Astrocyte of the hippocampus (primary cell): Measurements from ENCODE around the gene ASL.
"Not testable (repeated sequence)": the region's sequence is repeated elsewhere in the genome, so short reads cannot be mapped to it uniquely, and the experiment has no call there.

Experiments
- DNase-seq: peaks from one replicate; pipeline ENCODE4 v3.0.0; 2011; ENCODE audit warnings: low read depth, low spot score

The ASL gene

DNA sequence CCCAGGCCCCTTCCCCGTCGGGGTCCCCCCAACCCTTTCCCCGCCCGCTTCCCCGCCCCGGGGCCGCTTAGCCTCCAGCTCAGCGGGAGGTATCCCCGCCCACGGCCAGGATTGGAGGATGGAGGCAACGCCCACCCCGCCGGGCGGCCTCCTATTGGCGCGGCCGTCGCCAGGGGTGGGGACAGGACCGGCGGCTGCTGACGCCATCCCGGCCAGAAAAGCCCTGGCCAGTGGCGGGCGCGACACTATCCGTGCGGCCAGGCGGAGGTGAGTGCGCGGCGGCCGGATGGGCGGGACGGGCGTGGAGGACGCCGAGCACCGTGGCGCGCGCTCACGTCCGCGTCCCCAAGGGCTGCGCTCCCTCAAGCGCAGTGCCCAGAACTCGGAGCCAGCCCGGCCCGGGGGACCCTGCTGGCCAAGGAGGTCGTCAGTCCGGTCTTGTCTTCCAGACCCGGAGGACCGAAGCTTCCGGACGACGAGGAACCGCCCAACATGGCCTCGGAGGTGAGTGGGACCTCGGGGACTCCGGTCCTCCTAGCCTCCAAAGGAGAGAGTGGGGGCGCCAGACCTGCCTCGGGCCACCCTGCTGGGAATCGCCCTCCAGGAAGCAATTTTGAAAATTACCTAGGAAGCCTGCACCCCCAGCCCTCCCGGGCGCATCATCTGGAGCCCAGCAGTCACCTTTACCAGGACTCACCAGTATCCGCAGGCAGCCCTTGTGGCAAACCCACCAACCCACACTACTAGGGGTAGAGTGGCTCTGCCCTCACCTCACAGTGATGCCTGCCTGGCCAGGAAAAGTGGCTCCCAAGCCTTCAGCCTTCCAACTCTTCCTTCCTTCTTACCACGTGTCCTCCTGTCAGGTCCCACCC, at the start of gene ASL:
ASL (plus strand) TSS at position 230 of the 872 bp plus-strand sequence; CDS start at position 493, 263 bp downstream.
- peak; percentile 97 for DNase-seq

DNA sequence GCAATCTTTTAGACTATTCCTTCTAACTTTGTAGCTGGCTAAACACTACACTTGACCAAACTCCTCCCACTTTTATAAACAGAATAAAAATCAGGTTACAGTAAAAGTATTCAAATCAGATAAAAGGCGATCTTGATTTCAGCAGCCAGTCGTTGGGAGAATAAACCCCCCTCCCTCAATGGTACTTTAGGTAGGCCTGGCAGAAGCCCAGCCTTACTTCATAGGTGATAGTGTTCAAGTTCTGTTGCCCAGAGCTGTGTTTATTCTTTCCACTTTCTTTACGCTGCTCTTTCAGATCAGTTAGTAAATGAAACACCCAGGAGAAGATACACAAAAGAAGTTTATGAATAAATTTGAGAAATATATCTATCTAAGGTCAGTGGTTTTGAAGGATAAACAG, 47.3 kb upstream of the ASL start:
- DNase-seq: not testable (repeated sequence)

DNA sequence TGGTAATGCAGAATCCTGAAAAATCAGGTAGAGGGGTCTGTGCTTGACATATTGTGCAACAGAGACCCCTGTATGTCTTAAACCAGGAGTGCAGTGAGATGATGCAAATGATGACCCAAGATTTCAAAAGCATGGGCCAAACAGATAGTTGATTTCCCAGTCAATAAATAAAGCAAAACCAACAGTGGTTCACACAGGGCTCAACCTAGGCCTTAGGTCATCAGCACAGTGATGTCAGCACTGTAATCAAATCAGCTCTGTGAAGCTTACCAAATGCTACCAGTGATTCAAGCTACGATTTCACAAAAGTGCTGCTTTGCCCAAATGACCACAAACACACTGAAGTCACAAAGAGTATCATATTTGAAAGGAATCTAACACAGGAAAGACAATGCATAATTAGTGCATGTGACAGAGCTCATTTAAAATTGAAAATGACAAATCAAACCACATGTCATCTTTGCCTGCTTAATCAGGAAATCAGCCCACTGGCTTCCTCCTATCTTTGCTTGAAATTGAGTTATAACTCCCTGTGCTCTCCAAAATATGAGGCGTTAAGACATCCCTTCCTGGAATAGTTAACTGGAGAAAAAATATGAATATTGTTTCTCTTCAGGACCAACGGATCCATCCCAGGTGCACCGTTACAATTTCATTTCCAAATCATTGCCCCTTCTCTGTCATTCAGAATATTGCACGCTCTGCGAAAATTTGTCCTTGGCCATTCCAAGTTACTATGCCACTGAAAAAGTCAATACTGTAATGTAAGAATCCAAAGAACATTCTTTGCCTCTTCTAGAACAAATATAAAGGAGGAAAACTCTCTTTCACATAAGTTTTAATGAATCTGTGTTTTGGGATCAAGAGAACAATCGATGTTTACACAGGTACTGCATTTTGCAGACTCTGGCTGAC, 41.9 kb upstream of the ASL start:
- DNase-seq: no peak

DNA sequence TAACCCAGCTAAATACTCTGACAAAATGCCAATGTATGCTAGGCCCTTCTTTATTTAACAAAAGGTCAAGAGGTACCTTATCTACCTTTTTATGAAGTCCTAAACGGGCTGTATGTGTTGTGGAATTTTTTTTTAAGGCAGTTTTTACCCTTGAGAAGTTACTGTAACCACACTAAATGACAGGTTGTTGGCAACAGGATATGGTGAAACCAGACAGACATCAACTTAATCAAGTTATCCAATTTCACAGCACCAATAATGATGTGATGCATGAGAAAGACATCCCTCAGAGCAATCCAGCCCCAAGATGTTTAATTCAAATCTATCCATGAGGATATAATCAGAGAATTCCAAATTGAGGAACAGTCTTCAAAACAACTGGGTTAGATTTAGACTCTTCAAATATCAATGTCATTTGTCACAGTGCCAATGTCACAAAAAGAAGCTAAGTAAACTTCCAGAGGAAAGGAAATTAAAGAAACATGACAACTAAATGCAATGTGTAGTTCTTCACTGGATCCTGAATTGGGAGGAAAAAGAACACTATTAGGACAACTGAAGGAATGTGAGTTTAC, 41.1 kb upstream of the ASL start:
- DNase-seq: not testable (repeated sequence)

DNA sequence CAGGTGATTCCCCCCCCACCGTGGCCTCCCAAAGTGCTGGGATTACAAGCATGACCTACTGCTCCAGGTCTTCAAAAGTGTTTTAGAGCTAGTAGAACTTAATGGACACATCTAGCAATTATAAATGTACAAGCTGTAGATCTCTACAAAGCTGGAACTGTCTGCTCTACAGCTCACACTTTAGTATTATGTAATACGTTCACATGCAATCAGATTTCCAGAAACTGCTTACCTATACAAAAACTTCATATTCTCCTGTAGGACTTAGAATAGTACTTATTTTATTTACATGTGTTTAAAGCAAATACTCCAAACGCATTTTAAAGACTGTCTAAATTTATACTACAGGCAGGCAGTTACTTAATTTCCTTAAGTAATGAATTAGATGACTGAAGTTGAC, 39.2 kb upstream of the ASL start:
- no peak for DNase-seq

DNA sequence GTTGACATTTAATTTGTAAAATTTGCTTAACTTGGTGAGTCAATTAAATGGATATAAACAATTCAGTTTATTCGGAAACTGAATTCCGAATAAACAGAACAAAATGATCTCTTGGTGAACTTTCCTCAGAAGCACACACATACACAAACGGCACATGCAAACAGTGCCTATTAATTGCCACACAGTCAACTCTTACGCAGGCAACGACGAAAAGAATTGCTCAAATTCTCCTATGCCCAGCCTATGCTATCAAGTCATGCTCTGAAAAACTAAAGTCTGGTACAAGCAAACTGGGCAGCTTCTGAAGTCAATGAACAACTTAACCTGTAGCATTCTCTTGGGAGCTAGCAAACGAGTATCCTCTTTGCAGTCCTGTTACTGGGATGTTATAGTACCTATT, 38.8 kb upstream of the ASL start:
- no peak for DNase-seq

DNA sequence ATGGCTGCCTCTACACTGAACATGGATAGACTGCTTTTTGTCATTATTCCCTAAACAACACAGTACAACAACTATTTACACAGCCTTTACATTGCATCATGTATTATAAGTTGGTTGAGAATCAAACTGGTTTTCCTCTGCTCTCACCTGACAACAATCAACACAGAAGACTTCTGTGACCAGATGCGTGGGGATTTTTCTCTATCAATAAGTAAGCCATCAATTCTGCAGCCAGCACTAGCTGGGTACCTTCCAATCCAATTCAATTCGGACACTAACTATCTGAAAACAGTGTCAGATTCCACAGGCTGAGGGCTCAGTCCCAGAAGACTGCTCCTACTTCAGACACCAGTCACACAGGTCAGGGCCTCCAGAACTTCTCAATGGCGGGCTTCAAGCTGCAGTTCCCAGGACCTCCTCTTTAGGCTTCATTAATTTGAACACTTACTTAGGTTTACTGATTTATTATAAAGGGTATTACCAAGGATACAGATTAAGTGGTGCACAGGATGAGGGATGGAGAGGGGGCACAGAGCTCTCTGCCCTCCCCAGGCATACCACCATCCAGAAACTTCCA, 36.4 kb upstream of the ASL start:
- no peak for DNase-seq

DNA sequence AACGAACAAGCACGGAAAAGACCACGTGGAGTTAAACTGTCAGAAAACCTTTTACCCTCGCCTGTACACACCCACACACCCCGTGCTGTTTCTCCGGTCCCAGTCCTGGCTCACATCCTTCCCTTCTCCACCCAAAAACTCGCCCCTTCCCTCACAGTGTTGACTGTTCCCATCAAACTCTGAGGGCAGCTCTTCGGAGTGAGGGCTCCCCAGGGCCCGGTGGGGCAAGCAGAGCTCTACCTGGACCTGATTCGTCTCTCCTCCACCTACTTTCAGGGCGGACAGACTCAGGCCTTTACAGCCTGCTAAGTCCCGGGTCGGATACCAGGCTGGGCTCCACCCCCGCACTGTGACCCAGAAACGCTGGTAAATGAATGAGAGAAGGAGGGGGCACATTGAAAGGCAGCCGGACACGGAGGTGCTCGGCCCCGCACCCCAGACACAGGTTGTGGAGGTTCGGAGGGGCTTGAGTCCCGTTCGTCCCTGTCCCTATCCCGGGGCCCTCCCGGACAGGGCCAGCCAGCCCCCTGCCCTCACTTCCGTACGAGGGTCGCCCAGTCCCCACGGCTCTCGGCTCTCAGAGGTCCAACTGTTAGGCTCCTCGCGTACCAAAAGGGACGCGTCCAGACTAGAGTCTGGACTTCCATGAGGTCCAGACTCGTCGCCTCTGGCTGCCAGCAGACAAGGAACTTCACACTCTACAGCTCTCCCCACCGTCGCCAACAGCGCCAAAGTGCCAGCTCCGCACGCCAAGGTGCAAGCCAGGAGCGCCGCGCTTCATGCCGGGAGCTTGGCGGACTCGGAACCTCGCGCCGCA, 31.7 kb upstream of the ASL start:
- peak; percentile 71 for DNase-seq

DNA sequence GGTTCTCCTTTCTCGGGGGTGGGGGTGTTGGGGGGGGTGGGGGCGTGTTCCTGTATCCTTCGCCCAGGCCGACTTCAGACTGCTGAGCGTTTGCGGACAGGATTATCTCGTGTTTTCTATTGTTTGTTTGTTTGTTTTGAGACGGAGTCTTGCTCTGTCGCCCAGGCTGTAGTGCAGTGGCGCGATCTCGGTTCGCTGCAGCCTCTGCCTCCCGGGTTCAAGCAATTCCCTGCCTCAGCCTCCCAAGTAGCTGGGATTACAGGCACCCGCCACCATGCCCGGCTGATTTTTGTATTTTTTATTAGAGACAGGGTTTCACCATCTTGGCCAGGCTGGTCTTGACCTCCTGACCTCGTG, 31.1 kb upstream of the ASL start:
- not testable (repeated sequence) for DNase-seq

DNA sequence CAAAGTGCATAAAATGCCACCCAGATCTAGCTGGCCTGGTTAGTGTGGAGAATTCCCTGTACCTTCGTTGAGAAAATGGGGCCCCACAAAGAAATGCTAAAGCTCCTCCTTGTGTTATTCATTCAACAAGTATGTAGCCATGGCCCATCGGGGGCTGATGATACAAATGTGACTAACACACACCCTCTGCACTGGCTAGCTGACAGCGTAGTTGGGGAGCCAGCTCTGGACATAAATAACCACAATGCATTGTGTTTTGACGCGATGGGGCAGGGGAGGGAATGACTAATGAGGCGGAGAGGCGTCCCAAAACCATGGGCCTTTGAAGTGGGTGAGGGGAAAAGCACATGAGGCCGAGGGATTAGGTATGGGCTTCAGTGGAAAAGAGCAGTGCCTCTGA, 28.2 kb upstream of the ASL start:
- peak; percentile 95 for DNase-seq

DNA sequence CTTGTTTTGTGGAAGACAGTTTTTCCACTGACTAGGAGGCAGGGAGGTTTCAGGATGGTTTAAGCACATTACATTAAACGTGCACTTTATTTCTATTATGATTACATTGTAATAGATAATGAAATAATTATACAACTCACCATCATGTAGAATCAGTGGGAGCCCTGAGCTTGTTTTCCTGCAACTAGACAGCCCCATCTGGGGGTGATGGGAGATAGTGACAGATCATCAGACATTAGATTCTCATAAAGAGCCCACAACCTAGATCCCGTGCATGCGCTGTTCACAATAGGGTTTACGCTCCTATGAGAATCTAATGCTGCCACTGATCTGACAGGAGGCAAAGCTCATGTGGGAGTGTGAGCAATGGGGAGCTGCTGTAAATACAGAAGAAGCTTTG, 25.7 kb upstream of the ASL start:
- not testable (repeated sequence) for DNase-seq

DNA sequence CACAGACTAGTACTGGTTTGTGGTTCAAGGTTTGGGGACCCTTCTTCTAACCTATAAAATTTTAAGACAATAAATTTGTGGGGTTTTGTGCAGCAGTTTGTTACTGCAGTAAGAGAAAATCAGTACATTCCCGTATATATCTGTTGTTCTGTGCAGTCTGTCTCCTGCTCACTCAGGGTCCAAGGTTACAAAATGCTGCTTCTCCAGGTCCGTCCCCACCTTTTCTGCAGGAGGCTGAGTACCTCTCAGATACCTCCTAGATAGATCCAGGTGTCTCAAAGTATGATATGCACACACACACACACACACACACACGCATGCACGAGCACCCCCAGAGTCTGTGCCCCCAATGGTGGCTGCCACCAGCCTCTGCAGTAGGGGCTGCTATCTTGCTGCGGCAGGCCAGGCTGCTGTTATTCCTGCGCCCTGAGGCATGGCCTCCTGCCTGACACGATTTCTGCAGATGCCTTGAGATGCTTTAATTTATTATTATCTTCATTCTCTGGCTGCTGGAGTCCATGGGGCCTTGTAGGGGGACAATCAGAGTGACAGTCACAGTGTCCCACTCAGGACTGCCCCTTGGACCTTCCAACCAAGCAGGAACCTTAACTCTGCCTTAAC, 25.2 kb upstream of the ASL start:
- DNase-seq: no peak

DNA sequence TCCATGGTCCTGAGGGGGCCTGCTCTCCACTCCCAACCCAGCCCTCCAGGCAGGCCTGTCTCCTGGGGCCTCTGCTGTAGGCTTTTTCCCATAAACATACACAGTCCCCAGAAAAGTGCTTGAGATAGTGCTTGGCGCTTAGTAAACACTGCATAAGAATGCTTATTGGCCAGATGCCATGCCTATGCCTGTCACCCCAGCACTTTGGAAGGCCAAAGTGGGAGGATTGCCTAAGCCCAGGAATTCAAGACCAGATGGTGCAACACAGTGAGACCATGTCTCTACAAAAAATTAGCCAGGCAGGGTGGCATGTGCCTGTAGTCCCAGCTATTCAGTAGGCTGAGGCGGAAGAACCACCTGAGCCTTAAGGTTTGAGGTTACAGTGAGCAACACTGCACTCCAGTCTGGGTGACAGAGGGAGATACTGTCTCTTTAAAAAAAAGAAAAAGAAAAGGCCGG, 24.6 kb upstream of the ASL start:
- peak; percentile 89 for DNase-seq

DNA sequence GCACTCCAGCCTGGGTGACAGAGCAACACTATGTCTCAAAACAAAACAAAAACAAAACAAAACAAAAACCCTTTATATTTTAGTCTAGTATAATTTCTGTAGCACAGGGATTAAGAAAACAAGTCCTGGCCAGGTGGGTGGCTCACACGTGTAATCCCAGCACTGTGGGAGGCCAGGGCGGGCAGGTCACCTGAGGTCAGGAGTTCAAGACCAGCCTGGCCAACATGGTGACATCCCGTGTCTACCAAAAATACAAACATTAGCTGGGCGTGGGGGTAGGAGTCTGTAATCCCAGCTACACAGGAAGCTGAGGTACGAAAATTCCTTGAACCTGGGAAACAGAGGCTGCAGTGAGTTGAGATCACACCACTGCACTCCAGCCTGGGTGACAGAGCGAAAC, 23.2 kb upstream of the ASL start:
- no peak for DNase-seq

DNA sequence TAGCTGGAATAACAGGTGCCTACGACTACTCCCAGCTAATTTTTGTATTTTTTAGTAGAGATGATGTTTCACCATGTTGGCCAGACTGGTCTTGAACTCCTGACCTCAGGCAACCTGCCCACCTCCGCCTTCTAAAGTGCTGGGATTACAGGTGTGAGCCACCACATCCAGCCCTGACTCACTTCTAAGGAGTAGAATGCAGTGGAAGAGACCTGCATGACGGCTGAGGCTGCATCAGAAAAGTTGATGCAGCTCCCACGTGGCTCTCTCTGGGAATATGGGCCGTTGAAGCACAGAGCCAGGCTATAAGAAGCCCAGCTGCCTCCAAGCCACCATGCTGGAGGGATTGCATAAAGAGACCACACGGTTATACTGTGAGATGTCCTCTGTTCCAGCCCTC, 21.6 kb upstream of the ASL start:
- DNase-seq: no peak

DNA sequence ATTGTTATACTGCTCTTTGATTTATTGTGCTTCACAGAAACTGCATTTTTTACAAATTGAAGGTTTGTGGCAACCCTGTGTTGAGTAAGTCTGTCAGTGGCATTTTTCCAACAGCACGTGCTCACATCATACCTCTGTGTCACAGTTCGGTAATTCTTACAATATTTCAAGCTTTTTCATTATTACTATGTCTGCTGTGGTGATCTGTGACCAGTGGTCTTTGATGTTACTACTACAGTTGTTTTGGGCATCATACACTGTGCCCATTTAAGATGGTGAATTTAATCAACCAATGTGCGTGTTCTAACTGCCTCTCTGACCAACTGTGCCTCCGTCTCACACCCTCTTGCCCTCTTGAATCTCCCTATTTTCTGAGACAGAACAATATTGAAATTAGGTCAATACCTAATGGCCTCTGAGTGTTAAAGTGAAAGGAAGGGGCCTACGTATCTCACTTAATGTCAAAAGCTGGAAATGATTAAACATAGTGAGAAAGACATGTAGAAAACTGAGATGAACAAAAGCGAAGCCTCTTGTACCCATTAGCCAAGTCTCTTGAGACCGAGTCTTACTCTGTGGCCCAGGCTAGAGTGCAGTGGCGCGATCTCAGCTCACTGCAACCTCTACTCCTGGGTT, 20.2 kb upstream of the ASL start:
- DNase-seq: peak; percentile 45

DNA sequence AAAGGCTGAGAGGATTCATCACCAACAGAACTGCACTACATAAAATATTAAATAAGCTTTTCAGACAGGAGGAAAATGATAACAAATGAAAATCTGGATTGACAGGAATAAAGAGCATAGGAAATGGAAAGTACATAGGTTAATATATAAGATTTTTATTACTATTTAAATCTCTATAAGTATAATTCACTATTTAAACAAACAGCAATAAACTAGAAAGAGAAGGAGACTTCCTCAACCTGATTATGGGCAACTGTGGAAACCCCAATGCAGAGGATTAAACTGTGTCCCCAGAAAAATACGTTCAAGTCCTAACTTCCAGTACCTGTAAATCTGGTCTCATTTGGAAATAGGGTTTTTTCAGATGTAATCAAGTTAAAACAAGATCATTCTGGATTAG, 14.8 kb upstream of the ASL start:
- no peak for DNase-seq

DNA sequence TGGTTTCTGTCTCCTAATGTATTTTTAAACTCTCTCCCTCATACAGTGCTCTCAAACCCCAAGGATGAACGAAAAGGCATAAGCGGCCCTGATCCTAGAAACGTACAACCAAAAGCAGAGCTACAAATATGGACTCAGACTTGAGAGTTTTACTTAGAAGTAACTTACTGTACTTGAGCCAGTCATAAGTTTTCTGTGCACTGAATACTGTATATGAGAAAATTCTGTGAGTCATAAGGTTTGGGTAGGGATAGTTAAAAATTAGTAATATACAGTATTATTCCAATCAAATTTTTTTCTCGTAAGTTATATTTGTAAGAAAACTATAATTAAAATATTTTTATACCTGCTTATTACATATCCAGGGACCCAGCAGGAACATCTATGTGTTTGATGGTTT, 5.9 kb upstream of the ASL start:
- no peak for DNase-seq

DNA sequence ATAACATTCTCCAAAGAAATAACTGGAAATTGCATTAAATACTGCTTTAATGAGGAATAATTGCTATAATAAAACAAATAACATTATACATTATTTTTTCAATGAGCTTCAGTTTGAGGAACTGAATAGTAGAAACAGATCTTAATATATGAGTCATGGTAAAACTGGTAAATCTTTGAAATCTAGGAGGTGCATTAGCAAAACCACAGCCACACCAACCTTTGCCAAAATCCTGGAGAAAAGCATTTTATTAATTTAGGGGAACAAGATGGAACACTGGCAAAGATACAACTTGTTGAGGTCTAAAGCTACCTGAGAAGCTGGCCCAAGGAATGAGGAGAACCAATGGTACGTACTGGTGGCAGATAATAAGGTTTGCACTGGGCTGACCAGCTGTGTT, 5.4 kb upstream of the ASL start:
- DNase-seq: peak; percentile 29

DNA sequence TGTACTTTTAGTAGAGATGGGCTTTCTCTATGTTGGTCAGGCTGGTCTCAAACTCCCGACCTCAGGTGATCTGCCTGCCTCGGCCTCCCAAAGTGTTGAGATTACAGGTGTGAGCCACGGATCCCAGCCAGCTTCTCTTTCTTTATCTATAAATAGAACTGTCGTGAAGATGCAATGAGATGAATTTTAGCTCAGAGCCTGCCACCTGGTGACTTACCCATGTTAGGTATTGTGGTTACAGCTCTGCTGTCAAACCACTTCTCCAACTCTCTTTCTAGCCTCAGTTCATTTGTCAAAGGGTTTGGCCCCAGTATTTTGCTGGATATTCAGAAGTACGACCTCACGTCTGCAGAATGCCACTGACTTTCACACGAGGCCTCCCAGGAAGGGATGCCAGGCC, 3.4 kb upstream of the ASL start:
- not testable (repeated sequence) for DNase-seq
